GM12891 (cell line): ENCODE results near the gene ZNF662. TPM values are rescaled to one million over a fixed set of nuclear protein-coding genes. Genes with fewer than 3 reads are reported as not detected.

Experiments
- DNase-seq: peaks from one replicate; pipeline ENCODE4 v3.0.0; 2011; ENCODE audit warnings: low spot score; ENCODE audit not compliant: insufficient read length
- FAIRE-seq: peaks from 2 replicates; lab custom pipeline; 2011; peaks lifted over from hg19 to GRCh38; lab: Jason Lieb, UNC
- PAX5 ChIP-seq: IDR thresholded peaks from 2 replicates; pipeline ENCODE4 v1.6.1; 2011; ENCODE audit warnings: low read length, moderate library complexity, mild to moderate bottlenecking; ENCODE audit not compliant: insufficient read depth, severe bottlenecking
- POLR2A ChIP-seq: IDR thresholded peaks from 2 replicates; pipeline ENCODE4 v1.6.1; 2011; ENCODE audit warnings: low read depth, low read length, control low read depth
- POLR2AphosphoS5 ChIP-seq: IDR thresholded peaks from 2 replicates; pipeline ENCODE4 v1.6.1; 2011; ENCODE audit warnings: low read depth, low read length, control low read depth
- POU2F2 ChIP-seq: IDR thresholded peaks from 2 replicates; pipeline ENCODE4 v1.6.1; 2011; ENCODE audit warnings: low read depth, mild to moderate bottlenecking, control low read depth, low read length, moderate library complexity
- SPI1 ChIP-seq: IDR thresholded peaks from 2 replicates; pipeline ENCODE4 v1.6.1; 2011; ENCODE audit warnings: low read depth, low read length, control low read depth
- TAF1 ChIP-seq: IDR thresholded peaks from 2 replicates; pipeline ENCODE4 v1.6.1; 2011; ENCODE audit warnings: low read depth, low read length, control low read depth
- polyA plus RNA-seq: library from polyadenylated mRNA; unstranded; fragments of >200 nt; gene quantifications from one replicate; pipeline ENCODE4 v1.2.1, GENCODE V29; 2012; ENCODE audit warnings: low read depth, missing spikeins, inconsistent platforms; ENCODE audit not compliant: missing spikeins

ZNF662 gene
- not detected for polyA plus RNA-seq

- TF ChIP-seq PAX5 = no peak
- no peak for TF ChIP-seq TAF1
- TF ChIP-seq POLR2A = no peak
- no peak for TF ChIP-seq POLR2AphosphoS5
- no peak for TF ChIP-seq SPI1
- TF ChIP-seq POU2F2 = no peak
- DNase-seq (no peak), FAIRE-seq (no peak)
Observed at GRCh38 chr3:42906070-42906847, at the start of gene ZNF662. TSS of gene ZNF662 (plus strand) at chr3:42906142. CDS start at chr3:42908115, 1,973 bp downstream.

GRCh38 chr3:42856544-42856943 is 49.4 kb upstream of the ZNF662 start:
- no peak for FAIRE-seq
- TF ChIP-seq POLR2A (no peak), PAX5 (no peak)
- DNase-seq = no peak

GRCh38 chr3:42864321-42864950 is 41.5 kb upstream of the ZNF662 start:
- FAIRE-seq = no peak
- DNase-seq = no peak
- TF ChIP-seq PAX5 = no peak

GRCh38 chr3:42865256-42865655 is 40.7 kb upstream of the ZNF662 start:
- no peak for DNase-seq
- no peak for TF ChIP-seq POU2F2
- TF ChIP-seq POLR2AphosphoS5 = no peak
- TF ChIP-seq TAF1 = no peak
- TF ChIP-seq POLR2A = no peak
- TF ChIP-seq SPI1 = no peak
- no peak for TF ChIP-seq PAX5
- no peak for FAIRE-seq

GRCh38 chr3:42867138-42867537 is 38.8 kb upstream of the ZNF662 start:
- TF ChIP-seq POLR2AphosphoS5 = no peak
- no peak for TF ChIP-seq SPI1
- TF ChIP-seq PAX5 = no peak
- no peak for TF ChIP-seq POU2F2
- no peak for TF ChIP-seq TAF1
- TF ChIP-seq POLR2A = no peak

GRCh38 chr3:42868841-42869240 is 37.1 kb upstream of the ZNF662 start:
- TF ChIP-seq POLR2AphosphoS5 (no peak), POLR2A (no peak), POU2F2 (no peak), PAX5 (no peak), TAF1 (no peak), SPI1 (no peak)
- FAIRE-seq (no peak), DNase-seq (no peak)

More at GRCh38 chr3:42867138-42867537, 38.8 kb upstream of the ZNF662 start:
- DNase-seq (no peak), FAIRE-seq (no peak)

GRCh38 chr3:42871592-42872196 is 34.2 kb upstream of the ZNF662 start:
- no peak for DNase-seq

GRCh38 chr3:42872718-42873117 is 33.2 kb upstream of the ZNF662 start:
- no peak for DNase-seq
- no peak for FAIRE-seq
- TF ChIP-seq POLR2AphosphoS5 (no peak), TAF1 (no peak), PAX5 (no peak), POU2F2 (no peak), POLR2A (no peak), SPI1 (no peak)

More at GRCh38 chr3:42871592-42872196, 34.2 kb upstream of the ZNF662 start:
- no peak for TF ChIP-seq TAF1
- TF ChIP-seq SPI1 = no peak
- no peak for TF ChIP-seq PAX5
- no peak for TF ChIP-seq POLR2AphosphoS5
- no peak for TF ChIP-seq POLR2A
- no peak for TF ChIP-seq POU2F2
- FAIRE-seq = no peak

- FAIRE-seq = no peak
- TF ChIP-seq PAX5 (no peak), SPI1 (no peak), POLR2A (no peak)
- DNase-seq = no peak
Observed at GRCh38 chr3:42873221-42873982, 32.5 kb upstream of the ZNF662 start.

GRCh38 chr3:42874749-42875148 is 31.2 kb upstream of the ZNF662 start:
- no peak for TF ChIP-seq POLR2A
- no peak for TF ChIP-seq TAF1
- no peak for TF ChIP-seq PAX5
- TF ChIP-seq SPI1 = no peak
- TF ChIP-seq POU2F2 = no peak
- TF ChIP-seq POLR2AphosphoS5 = no peak
- FAIRE-seq = no peak
- DNase-seq = no peak
